Right cardiac atrium (tissue), 5 donors: Measurements from ENCODE around the gene PLEKHN1. TPM values are rescaled to one million over a fixed set of nuclear protein-coding genes. Genes with fewer than 3 reads are reported as not detected.
"Not testable (repeated sequence)": the region's sequence is repeated elsewhere in the genome, so short reads cannot be mapped to it uniquely, and the experiment has no call there.

Source experiments
- ATAC-seq, 2 donors: fragments of 200-7000 bp; cut with Tn5 transposase; one replicate each; pipeline versions ENCODE4 v1.8.0 to v1.9.1; 2020; ENCODE audit warnings: moderate library complexity in 2 of 2, mild to moderate bottlenecking in 1 of 2
- DNase-seq, 3 donors: peaks; one replicate each; pipeline ENCODE4 v3.0.0-alpha.2; 2020
- H3K27ac ChIP-seq: one replicate; pipeline ENCODE4 v1.5.1; 2013; ENCODE audit warnings: mild to moderate bottlenecking, low read length, control low read depth, moderate library complexity
- H3K27me3 ChIP-seq: one replicate; pipeline ENCODE4 v1.6.1; 2013; ENCODE audit not compliant: control insufficient read depth, insufficient read depth
- H3K4me1 ChIP-seq: one replicate; pipeline ENCODE4 v1.6.1; 2013; ENCODE audit warnings: low read length; ENCODE audit not compliant: control insufficient read depth, insufficient read depth
- H3K4me3 ChIP-seq: one replicate; pipeline ENCODE4 v1.5.1; 2013; ENCODE audit warnings: low read length, control low read depth
- H3K9me3 ChIP-seq: one replicate; pipeline ENCODE4 v1.6.1; 2013; ENCODE audit warnings: low read length; ENCODE audit not compliant: control insufficient read depth
- whole genome bisulfite sequencing: extraction: QIAGEN DNeasy Blood & Tissue Kit; methylation state at CpG from one replicate; pipeline ENCODE4 v1.1.7; 2013; 5-methylcytosine and 5-hydroxymethylcytosine counted together
- intact Hi-C, 4 donors: fragments of 100-400 bp; cut with DNase I; formaldehyde crosslinking; loops; one replicate each; pipeline versions ENCODE4 v1.11.0 to v1.14.0; 2022 to 2023
- polyA plus RNA-seq: library from polyadenylated mRNA; stranded (reverse); fragments of 200-250 nt; gene quantifications from one replicate; pipeline ENCODE4 v1.2.3, GENCODE V29; 2013
- total RNA-seq, 4 donors: library from RNA; stranded (reverse); fragmentation: NEBNext Ultra II Directional; extraction: Animal tissue kit (Norgen Biotek cat#: 25700); gene quantifications; one replicate each; pipeline ENCODE4 v1.2.1, GENCODE V29; 2021
- donor health status: healthy with polysubstance abuse.
- donor health status: DM: no; HTN: yes; CAD: no.
- donor health status: DM: no; HTN: no; CAD: no.
- donor health status: DM: no; HTN: yes; CAD: no; lungs with severe emphysema.
- donor health status: DM: yes; HTN: yes; CAD: no.

The PLEKHN1 gene
- total and polyA plus RNA-seq, 5 donors, result 0.14 to 0.41 TPM; not detected in 3

GRCh38 chr1:944341-945325 lies 21.6 kb upstream of the PLEKHN1 start:
- no peaks in the 10 kb centered on the region for H3K4me1 ChIP-seq
- ATAC-seq, result peak; percentile 28 to 37
- H3K27me3 ChIP-seq, result no peaks in the 10 kb centered on the region

GRCh38 chr1:945688-946556 lies 20.4 kb upstream of the PLEKHN1 start:
- WGBS, result 86% methylated on average over 29 of the region's 29 CpGs
- Histone ChIP-seq H3K27ac (no peak overlapping the region), H3K9me3 (no peaks in the 10 kb centered on the region), H3K27me3 (no peaks in the 10 kb centered on the region), H3K4me3 (no peak overlapping the region), H3K4me1 (no peaks in the 10 kb centered on the region)
- ATAC-seq, result no peak
- no peak for DNase-seq
- intact Hi-C loops, result no loop called here

More at GRCh38 chr1:944341-945325, 21.6 kb upstream of the PLEKHN1 start:
- H3K4me3 ChIP-seq, result no peak overlapping the region
- no peaks in the 10 kb centered on the region for H3K9me3 ChIP-seq
- DNase-seq, result peak; percentile 77 to 92 (median 89)
- WGBS, result 52% methylated on average over 28 of the region's 28 CpGs
- H3K27ac ChIP-seq, result no peak overlapping the region
- intact Hi-C loops, result no loop called here

GRCh38 chr1:946811-947210 lies 19.5 kb upstream of the PLEKHN1 start:
- 93% methylated on average over 13 of the region's 13 CpGs for WGBS
- H3K4me3 ChIP-seq, ATAC-seq, DNase-seq, intact Hi-C loops, H3K27ac ChIP-seq, H3K9me3 ChIP-seq, H3K27me3 ChIP-seq, H3K4me1 ChIP-seq: not testable (repeated sequence)

- Histone ChIP-seq H3K4me1 (no peaks in the 10 kb centered on the region), H3K27ac (no peak overlapping the region), H3K4me3 (no peak overlapping the region), H3K27me3 (no peaks in the 10 kb centered on the region), H3K9me3 (no peaks in the 10 kb centered on the region)
- ATAC-seq (no peak), DNase-seq (no peak)
- intact Hi-C loops, result no loop called here
- 89% methylated on average over 15 of the region's 15 CpGs for WGBS
These were observed 18.3 kb upstream of the PLEKHN1 start for GRCh38 chr1:947958-948357.

- no peak for DNase-seq
- H3K9me3 ChIP-seq, result no peaks in the 10 kb centered on the region
- no peaks in the 10 kb centered on the region for H3K4me1 ChIP-seq
- 92% methylated on average over 9 of the region's 9 CpGs for WGBS
- ATAC-seq, result no peak
- intact Hi-C loops, result loop anchor here in 1 of 4 donors (10.0 kb wide), 1 partner anchor 45 kb away; no protein-coding TSS in a partner anchor
- no peak overlapping the region for H3K27ac ChIP-seq
- H3K27me3 ChIP-seq, result no peaks in the 10 kb centered on the region
- no peak overlapping the region for H3K4me3 ChIP-seq
These were observed 16.0 kb upstream of the PLEKHN1 start for GRCh38 chr1:950268-950667.

- no peak overlapping the region for H3K4me3 ChIP-seq
- H3K9me3 ChIP-seq, result no peaks in the 10 kb centered on the region
- 90% methylated on average over 23 of the region's 23 CpGs for WGBS
- H3K4me1 ChIP-seq, result no peaks in the 10 kb centered on the region
- no peaks in the 10 kb centered on the region for H3K27me3 ChIP-seq
- DNase-seq (no peak), ATAC-seq (no peak)
- no peak overlapping the region for H3K27ac ChIP-seq
- intact Hi-C loops, result loop anchor here in 1 of 4 donors (10.0 kb wide), 1 partner anchor 46 kb away; no protein-coding TSS in a partner anchor
These were observed 15.4 kb upstream of the PLEKHN1 start for GRCh38 chr1:950881-951280.

GRCh38 chr1:951364-951763 lies 14.9 kb upstream of the PLEKHN1 start:
- Histone ChIP-seq H3K4me3 (no peak overlapping the region), H3K9me3 (no peaks in the 10 kb centered on the region), H3K27me3 (no peaks in the 10 kb centered on the region), H3K27ac (no peak overlapping the region), H3K4me1 (no peaks in the 10 kb centered on the region)
- DNase-seq (no peak), ATAC-seq (no peak)
- intact Hi-C loops, result loop anchor here in 1 of 4 donors (10.0 kb wide), 1 partner anchor 47 kb away; no protein-coding TSS in a partner anchor
- WGBS, result 66% methylated on average over 6 of the region's 6 CpGs

GRCh38 chr1:952201-952600 lies 14.1 kb upstream of the PLEKHN1 start:
- intact Hi-C loops, result loop anchor here in 1 of 4 donors (10.0 kb wide), 1 partner anchor 47 kb away; no protein-coding TSS in a partner anchor
- Histone ChIP-seq H3K4me1 (no peaks in the 10 kb centered on the region), H3K9me3 (no peaks in the 10 kb centered on the region), H3K4me3 (no peak overlapping the region), H3K27ac (no peak overlapping the region), H3K27me3 (no peaks in the 10 kb centered on the region)
- ATAC-seq (no peak), DNase-seq (no peak)
- WGBS, result 91% methylated on average over 15 of the region's 15 CpGs

GRCh38 chr1:952603-953002 lies 13.7 kb upstream of the PLEKHN1 start:
- ATAC-seq, result no peak
- Histone ChIP-seq H3K4me3 (no peak overlapping the region), H3K27me3 (no peaks in the 10 kb centered on the region), H3K27ac (no peak overlapping the region), H3K4me1 (no peaks in the 10 kb centered on the region), H3K9me3 (no peaks in the 10 kb centered on the region)
- no peak for DNase-seq
- intact Hi-C loops, result loop anchor here in 1 of 4 donors (10.0 kb wide), 1 partner anchor 48 kb away; no protein-coding TSS in a partner anchor
- 86% methylated on average over 7 of the region's 7 CpGs for WGBS

- no peak overlapping the region for H3K4me3 ChIP-seq
- no peaks in the 10 kb centered on the region for H3K9me3 ChIP-seq
- no peaks in the 10 kb centered on the region for H3K27me3 ChIP-seq
- no peaks in the 10 kb centered on the region for H3K4me1 ChIP-seq
- WGBS, result 88% methylated on average over 32 of the region's 32 CpGs
- no peak for DNase-seq
- intact Hi-C loops, result loop anchor here in 1 of 4 donors (10.0 kb wide), 1 partner anchor 49 kb away; no protein-coding TSS in a partner anchor
- no peak for ATAC-seq
- no peak overlapping the region for H3K27ac ChIP-seq
These were observed 12.6 kb upstream of the PLEKHN1 start for GRCh38 chr1:953524-954320.
